Nephron (organoid): Measurements from ENCODE around the gene TAF3.

Experiments
- H3K27ac Mint-ChIP-seq, 3 experiments: 2 replicates each; pipeline ENCODE4 v1.8.0; 2020; ENCODE audit warnings: mixed read lengths in 3 of 3, mild to moderate bottlenecking in 2 of 3, moderate library complexity in 1 of 3
- H3K27me3 Mint-ChIP-seq: 2 replicates; pipeline ENCODE4 v1.8.0; 2021; ENCODE audit warnings: low read depth, mild to moderate bottlenecking, moderate library complexity, mixed read lengths
- H3K36me3 Mint-ChIP-seq: 2 replicates; pipeline ENCODE4 v1.8.0; 2020; ENCODE audit warnings: low read depth, mixed read lengths
- H3K4me1 Mint-ChIP-seq: 2 replicates; pipeline ENCODE4 v1.8.0; 2020; ENCODE audit warnings: mixed read lengths
- H3K4me3 Mint-ChIP-seq, 3 experiments: 2 replicates each; pipeline ENCODE4 v1.8.0; 2020; ENCODE audit warnings: mild to moderate bottlenecking in 3 of 3, mixed read lengths in 3 of 3, moderate library complexity in 2 of 3
- H3K9me3 Mint-ChIP-seq: 2 replicates; pipeline ENCODE4 v1.8.0; 2020; ENCODE audit warnings: mixed read lengths
- TF ChIP-seq, protein P1 (sequence below), 3 experiments: fragments of 200-600 bp; sonication (generic); IDR thresholded peaks; one replicate each; pipeline ENCODE4 v1.5.0; 2021; ENCODE audit warnings: antibody characterized with exemption in 3 of 3; ENCODE audit not compliant: unreplicated experiment in 3 of 3

The TAF3 gene

DNA sequence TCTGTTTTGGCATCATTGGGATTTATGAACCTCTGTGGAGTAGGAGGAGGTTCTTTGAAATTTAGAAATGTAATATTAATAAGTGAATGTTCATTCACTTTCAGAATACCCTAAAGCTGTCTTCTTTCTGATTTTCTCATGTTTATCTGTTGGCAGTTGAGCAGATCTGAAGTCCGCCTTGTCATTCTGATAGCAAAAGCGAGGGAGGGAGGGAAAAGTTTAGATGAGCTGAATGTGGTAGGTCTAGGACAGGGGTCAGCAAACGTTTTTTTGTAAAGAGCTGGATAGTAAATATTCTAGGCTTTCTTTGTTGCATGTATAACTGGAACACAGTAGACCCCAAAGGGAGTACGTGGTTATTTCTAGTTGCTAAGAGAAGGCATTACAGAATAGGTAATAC lies 141.8 kb downstream of the TAF3 start:
- TF ChIP-seq, protein P1, sequence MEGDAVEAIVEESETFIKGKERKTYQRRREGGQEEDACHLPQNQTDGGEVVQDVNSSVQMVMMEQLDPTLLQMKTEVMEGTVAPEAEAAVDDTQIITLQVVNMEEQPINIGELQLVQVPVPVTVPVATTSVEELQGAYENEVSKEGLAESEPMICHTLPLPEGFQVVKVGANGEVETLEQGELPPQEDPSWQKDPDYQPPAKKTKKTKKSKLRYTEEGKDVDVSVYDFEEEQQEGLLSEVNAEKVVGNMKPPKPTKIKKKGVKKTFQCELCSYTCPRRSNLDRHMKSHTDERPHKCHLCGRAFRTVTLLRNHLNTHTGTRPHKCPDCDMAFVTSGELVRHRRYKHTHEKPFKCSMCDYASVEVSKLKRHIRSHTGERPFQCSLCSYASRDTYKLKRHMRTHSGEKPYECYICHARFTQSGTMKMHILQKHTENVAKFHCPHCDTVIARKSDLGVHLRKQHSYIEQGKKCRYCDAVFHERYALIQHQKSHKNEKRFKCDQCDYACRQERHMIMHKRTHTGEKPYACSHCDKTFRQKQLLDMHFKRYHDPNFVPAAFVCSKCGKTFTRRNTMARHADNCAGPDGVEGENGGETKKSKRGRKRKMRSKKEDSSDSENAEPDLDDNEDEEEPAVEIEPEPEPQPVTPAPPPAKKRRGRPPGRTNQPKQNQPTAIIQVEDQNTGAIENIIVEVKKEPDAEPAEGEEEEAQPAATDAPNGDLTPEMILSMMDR (IDR thresholded peaks at IDR 0.05; ENCODE audit: unreplicated experiment in 3 of 3), result no peak
- Mint-ChIP-seq H3K36me3 (peaks cover 21% of the 10 kb centered on the region), H3K27ac (no peak overlapping the region), H3K4me3 (no peak overlapping the region), H3K27me3 (no peaks in the 10 kb centered on the region), H3K4me1 (no peaks in the 10 kb centered on the region), H3K9me3 (no peaks in the 10 kb centered on the region)

DNA sequence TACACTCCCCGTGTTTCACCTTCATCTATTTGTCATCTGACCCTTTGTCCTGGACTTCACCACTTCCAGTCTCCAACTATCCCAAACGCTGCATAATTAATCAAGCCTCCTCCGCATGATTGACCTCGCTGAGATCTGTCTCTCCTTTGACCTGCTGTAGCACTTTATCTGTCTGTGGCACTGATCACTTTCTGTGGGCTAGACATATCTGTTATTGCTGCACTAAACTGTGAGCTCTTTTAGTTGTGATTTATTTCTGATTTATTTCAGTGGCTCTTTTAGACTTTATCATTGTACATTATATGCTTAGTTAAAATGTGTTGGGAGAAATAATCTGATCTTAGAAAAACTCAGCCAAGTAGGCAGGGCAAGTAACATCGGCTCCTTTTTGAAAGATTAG lies 144.3 kb downstream of the TAF3 start:
- H3K4me3 Mint-ChIP-seq, result no peak overlapping the region
- no peaks in the 10 kb centered on the region for H3K9me3 Mint-ChIP-seq
- no peaks in the 10 kb centered on the region for H3K27me3 Mint-ChIP-seq
- H3K27ac Mint-ChIP-seq, result no peak overlapping the region
- H3K4me1 Mint-ChIP-seq, result no peaks in the 10 kb centered on the region
- TF ChIP-seq, protein P1 (IDR thresholded peaks at IDR 0.05; ENCODE audit: unreplicated experiment in 3 of 3), result no peak
- peaks cover 31% of the 10 kb centered on the region for H3K36me3 Mint-ChIP-seq

DNA sequence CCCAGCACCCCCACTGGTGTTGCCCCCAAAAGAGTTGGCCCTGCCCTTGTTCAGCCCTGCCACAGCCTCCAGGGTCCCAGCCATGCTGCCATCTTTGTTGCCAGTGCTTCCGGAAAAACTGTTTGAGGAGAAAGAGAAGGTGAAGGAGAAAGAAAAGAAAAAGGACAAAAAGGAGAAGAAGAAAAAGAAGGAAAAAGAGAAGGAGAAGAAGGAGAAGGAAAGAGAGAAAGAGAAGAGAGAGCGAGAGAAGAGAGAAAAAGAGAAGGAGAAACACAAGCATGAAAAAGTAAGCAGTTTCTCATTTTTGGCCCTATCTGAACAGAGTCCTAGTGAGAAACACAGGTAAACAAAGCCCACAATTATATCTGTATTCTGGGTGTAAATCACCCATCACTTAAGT lies 147.2 kb downstream of the TAF3 start:
- peaks cover 36% of the 10 kb centered on the region for H3K36me3 Mint-ChIP-seq
- no peaks in the 10 kb centered on the region for H3K27me3 Mint-ChIP-seq
- TF ChIP-seq, protein P1 (IDR thresholded peaks at IDR 0.05; ENCODE audit: unreplicated experiment in 3 of 3), result no peak
- H3K27ac Mint-ChIP-seq, result no peak overlapping the region
- H3K4me3 Mint-ChIP-seq, result no peak overlapping the region
- no peaks in the 10 kb centered on the region for H3K9me3 Mint-ChIP-seq
- H3K4me1 Mint-ChIP-seq, result no peaks in the 10 kb centered on the region

DNA sequence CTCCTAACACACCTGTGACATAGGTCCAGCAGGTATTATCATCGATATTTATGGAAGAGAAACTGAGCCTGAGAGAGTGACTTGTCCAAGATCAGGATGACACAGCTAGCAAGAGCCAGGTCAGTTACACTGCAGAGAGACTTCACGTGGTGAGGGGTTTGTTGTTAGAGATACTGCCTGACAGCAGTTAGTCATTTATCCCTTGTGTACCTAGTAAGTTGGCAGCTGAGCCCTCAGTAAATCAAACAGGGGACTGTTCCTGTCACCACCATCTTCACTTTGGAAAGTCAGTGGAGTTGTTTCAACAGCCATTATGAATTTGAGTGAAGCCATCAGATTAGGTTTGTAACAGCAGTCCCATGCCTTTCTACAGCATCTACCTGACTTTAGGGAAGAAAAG lies 148.7 kb downstream of the TAF3 start:
- Mint-ChIP-seq H3K27me3 (no peaks in the 10 kb centered on the region), H3K36me3 (peaks cover 36% of the 10 kb centered on the region), H3K4me1 (no peaks in the 10 kb centered on the region), H3K9me3 (no peaks in the 10 kb centered on the region), H3K27ac (no peak overlapping the region), H3K4me3 (no peak overlapping the region)
- TF ChIP-seq, protein P1 (IDR thresholded peaks at IDR 0.05; ENCODE audit: unreplicated experiment in 3 of 3), result no peak

DNA sequence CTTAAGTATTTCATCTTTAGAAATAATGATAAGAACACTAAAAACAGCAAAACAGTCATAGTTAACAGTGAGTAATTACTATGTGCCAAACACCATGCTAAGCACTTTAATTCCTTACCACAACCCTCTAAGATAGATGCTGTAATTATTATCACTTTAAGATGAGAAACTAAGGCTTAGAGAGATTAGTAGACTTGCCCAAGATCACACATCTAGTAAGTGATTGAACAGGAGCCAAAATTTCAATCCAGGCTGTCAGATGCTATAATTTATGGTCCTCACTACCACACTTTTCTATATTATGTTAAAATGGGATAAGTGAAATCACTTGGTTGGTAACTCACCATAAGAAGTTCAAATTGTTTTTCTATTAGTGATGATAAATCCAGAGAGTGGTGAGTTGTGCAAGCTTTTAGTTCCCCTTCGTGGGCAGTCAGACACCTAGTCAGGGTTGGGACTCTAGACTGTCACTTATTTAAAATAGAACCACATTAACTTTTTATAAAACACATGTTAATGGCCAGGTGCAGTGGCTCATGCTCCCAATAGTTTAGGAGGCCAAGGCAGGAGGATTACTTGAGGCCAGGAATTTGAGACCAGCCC lies 150.3 kb downstream of the TAF3 start:
- TF ChIP-seq, protein P1 (IDR thresholded peaks at IDR 0.05; ENCODE audit: unreplicated experiment in 3 of 3), result no peak
- H3K4me1 Mint-ChIP-seq, result no peaks in the 10 kb centered on the region

DNA sequence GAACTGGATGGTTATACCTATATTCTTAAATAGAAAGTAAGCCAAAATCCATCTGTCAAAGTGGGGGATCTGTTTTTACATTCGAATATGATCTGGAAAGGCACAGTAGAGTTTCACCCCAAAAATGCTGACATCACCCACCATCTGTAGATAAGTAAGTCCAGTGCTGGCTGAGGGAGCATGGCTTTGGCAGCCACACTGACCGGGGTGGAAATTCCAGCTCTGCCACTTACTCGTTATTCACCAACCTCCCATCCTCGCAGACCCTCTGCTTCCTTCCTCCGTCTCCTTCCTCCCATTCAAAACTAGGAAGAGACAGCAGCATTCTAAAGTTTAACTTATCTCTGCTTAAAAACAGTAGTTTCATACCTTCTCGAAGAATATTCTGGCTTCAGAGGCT lies 151.3 kb downstream of the TAF3 start:
- H3K36me3 Mint-ChIP-seq, result peaks cover 26% of the 10 kb centered on the region
- TF ChIP-seq, protein P1 (IDR thresholded peaks at IDR 0.05; ENCODE audit: unreplicated experiment in 3 of 3), result no peak
- no peaks in the 10 kb centered on the region for H3K9me3 Mint-ChIP-seq
- H3K4me3 Mint-ChIP-seq, result no peak overlapping the region
- H3K27me3 Mint-ChIP-seq, result no peaks in the 10 kb centered on the region
- no peak overlapping the region for H3K27ac Mint-ChIP-seq
- H3K4me1 Mint-ChIP-seq, result no peaks in the 10 kb centered on the region

More for the DNA sequence above, 150.3 kb downstream of the TAF3 start:
- Mint-ChIP-seq H3K4me3 (no peak overlapping the region), H3K27ac (no peak overlapping the region), H3K9me3 (no peaks in the 10 kb centered on the region), H3K36me3 (peaks cover 31% of the 10 kb centered on the region), H3K27me3 (no peaks in the 10 kb centered on the region)
